ENCODE measurements around the gene TAP1. TPM values are rescaled to one million over a fixed set of nuclear protein-coding genes. Genes with fewer than 3 reads are reported as not detected.

TAP1 gene
- total RNA-seq, 1 experiment from 2014 or later, result 74.7 TPM

GRCh38 chr6:32799740-32800139 is 53.8 kb downstream of the TAP1 start:
- Histone ChIP-seq H3K27me3 (ENCODE audit: control insufficient read depth, insufficient read depth, low read length) (peaks cover 23% of the 10 kb centered on the region), H3K27ac (ENCODE audit: low read length) (no peak overlapping the region), H3K4me3 (ENCODE audit: low read depth in 2 of 2, low read length in 2 of 2) (no peak overlapping the region), H3K4me1 (ENCODE audit: control insufficient read depth, insufficient read depth, low read length) (peaks cover 3% of the 10 kb centered on the region), H3K9me3 (ENCODE audit: control insufficient read depth, insufficient read depth, low read depth, low read length) (no peaks in the 10 kb centered on the region), H3K36me3 (ENCODE audit: control insufficient read depth, insufficient read depth, low read length) (no peaks in the 10 kb centered on the region)
- no peak for DNase-seq (ENCODE audit: low read depth, low spot score)
- TF ChIP-seq REST (IDR thresholded peaks at IDR 0.05; ENCODE audit: insufficient read depth in 1 of 2, low read depth in 2 of 2, low read length in 1 of 2) (no peak), SIN3A (IDR thresholded peaks at IDR 0.05; ENCODE audit: borderline replicate concordance, insufficient read depth, low read depth, low read length) (no peak), POLR2AphosphoS5 (IDR thresholded peaks at IDR 0.05; ENCODE audit: low read depth, low read length) (no peak), CTCF (IDR thresholded peaks at IDR 0.05) (no peak), TCF7L2 (IDR thresholded peaks at IDR 0.05; ENCODE audit: low read depth, low read length) (no peak)
- ATAC-seq, result no peak
- no TSS peak for BruUV-seq (replicated peaks)
- CTCF ChIA-PET, result no interaction called here
- intact Hi-C loops (cut with micrococcal nuclease; ENCODE audit: unreplicated experiment) (loop anchor here (5.0 kb wide), 2 partner anchors 367 to 382 kb away; no protein-coding TSS in a partner anchor), in situ Hi-C loops (cut with HindIII; ENCODE audit: low pct_unique_long_range_greater_than_20kb, low sequenced_read_pairs) (no loop called here)
- POLR2A ChIA-PET, result no interaction called here

- peaks cover 29% of the 10 kb centered on the region for H3K27me3 ChIP-seq (ENCODE audit: control insufficient read depth, insufficient read depth, low read length)
- H3K36me3 ChIP-seq (ENCODE audit: control insufficient read depth, insufficient read depth, low read length), result no peaks in the 10 kb centered on the region
- no peak overlapping the region for H3K4me3 ChIP-seq (ENCODE audit: low read depth in 2 of 2, low read length in 2 of 2)
- ATAC-seq (no peak), DNase-seq (ENCODE audit: low read depth, low spot score) (no peak)
- POLR2A ChIA-PET, result interaction anchor here (0.6 kb wide), 1 partner anchor 985 kb away, joined by 8 read pairs; no protein-coding TSS in a partner anchor
- no TSS peak for BruUV-seq (replicated peaks)
- peaks cover 3% of the 10 kb centered on the region for H3K4me1 ChIP-seq (ENCODE audit: control insufficient read depth, insufficient read depth, low read length)
- H3K9me3 ChIP-seq (ENCODE audit: control insufficient read depth, insufficient read depth, low read depth, low read length), result no peaks in the 10 kb centered on the region
- CTCF ChIA-PET, result no interaction called here
- H3K27ac ChIP-seq (ENCODE audit: low read length), result no peak overlapping the region
- intact Hi-C loops (cut with micrococcal nuclease; ENCODE audit: unreplicated experiment) (loop anchor here (5.0 kb wide), 2 partner anchors 367 to 382 kb away; no protein-coding TSS in a partner anchor), in situ Hi-C loops (cut with HindIII; ENCODE audit: low pct_unique_long_range_greater_than_20kb, low sequenced_read_pairs) (no loop called here)
- TF ChIP-seq REST (IDR thresholded peaks at IDR 0.05; ENCODE audit: insufficient read depth in 1 of 2, low read depth in 2 of 2, low read length in 1 of 2) (no peak), SIN3A (IDR thresholded peaks at IDR 0.05; ENCODE audit: borderline replicate concordance, insufficient read depth, low read depth, low read length) (no peak), TCF7L2 (IDR thresholded peaks at IDR 0.05; ENCODE audit: low read depth, low read length) (no peak)
Measured at GRCh38 chr6:32799168-32799567, 54.3 kb downstream of the TAP1 start.

Measured in Panc1 (cell line).